NCI-H1930 (cell line): Measurements from ENCODE around the gene FIG4.
"Not testable (repeated sequence)": the region's sequence is repeated elsewhere in the genome, so short reads cannot be mapped to it uniquely, and the experiment has no call there.

Experiments used
- DNase-seq, 2 experiments: peaks; one replicate each; lab custom pipeline; 2025; lab: John Stamatoyannopoulos, UW

FIG4 gene

DNA sequence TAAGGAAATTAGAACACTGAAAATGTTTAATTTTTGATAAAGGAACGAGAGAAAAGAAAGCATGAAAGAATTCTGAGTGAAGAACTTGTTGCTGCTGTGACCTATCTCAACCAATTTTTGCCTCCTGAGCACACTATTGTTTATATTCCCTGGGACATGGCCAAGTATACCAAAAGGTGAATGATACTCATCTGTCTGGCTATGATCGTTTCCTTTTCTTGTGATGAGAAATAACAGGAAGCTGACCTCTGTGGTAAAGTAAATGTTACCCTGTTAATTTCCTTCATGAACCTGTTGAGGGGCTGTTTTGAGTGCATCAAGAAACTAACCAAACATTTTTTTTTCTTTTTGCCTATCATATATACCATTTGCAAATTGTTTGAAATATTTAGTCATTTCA lies 69.1 kb downstream of the FIG4 start:
- DNase-seq = no peak

DNA sequence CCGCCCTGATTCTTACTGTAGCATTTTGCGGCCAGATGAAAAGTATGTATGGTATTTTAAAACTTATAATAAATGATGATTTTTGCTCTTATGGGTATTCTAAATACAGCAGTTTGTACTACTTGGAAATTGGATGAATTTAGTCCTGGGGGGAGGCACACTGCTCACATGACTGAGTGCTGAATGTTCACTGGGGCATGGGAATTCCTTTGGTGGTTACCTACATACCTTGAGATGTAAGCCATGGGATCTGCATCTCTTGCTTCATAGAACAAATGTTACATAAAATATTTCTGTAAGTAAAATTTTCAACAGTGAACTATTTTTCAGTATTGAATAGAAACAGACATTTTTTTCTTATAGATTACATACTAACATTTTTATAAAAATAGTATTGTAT lies 71.1 kb downstream of the FIG4 start:
- DNase-seq = no peak

DNA sequence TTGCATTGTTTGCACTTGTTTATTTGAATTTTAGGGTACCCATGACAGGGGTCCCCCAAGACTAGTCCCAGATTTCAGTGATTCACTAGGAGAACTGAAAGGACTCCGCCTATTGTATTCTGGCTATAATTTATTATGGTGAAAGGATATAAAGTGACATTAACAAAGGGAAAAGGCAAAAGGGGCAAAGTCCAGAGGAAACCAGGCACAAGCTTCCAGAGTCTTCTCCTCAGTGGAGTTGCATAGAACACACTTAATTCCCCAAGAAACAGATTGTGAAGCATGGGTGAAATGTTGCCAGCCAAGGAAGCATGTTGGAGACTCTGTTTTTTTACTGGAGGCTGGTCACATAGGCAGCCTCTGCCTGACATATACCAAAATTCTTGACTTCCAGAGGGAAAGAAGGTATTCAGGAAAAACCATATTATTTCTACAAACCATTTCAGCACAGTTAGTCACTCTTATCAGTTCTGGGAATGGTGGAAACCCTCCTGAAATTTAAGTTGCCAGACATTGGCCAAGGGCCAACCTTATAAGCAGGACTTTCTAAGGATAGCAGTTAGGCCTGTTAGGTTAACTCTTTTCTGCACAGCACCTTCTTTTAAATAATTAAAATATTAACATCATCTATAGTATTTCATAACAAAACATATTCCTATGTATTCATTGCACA lies 71.8 kb downstream of the FIG4 start:
- DNase-seq = no peak

DNA sequence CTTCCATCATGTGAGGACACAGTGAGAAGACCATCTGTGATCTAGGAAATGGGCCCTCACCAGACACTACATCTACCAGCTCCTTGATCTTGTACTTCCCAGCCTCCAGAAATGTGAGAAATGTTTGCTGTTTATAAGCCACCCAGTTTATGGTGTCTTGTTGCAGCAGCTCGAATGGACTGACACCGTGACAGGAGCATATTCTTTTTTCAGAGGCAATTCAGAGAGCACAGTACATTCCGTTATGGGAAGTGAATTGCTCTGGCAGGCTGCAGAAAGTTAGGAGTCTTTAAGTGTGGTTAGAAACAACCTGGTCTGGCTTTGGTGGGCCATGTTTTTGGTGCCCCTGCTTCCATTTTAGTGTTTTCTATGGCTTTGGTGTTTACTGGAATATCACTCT lies 75.1 kb downstream of the FIG4 start:
- no peak for DNase-seq

DNA sequence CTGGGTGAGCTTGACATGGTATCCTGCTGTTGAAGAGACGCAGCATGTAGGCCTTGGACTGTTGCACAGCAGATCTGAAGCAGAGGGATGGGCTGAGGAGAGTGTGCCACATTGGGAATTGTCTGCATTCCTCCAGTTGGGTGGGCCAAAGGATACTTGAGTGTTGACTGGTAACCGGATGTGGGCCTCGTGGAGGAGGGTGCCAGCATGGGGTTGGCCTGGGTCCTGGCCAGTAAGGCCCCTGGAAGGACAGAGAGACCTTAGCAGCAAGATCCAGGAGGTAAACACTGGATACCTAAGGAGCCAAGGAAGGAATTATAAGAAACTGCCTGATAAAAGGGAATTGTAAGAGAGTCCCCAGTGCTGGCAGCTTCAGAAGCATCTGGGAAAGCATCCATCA lies 76.9 kb downstream of the FIG4 start:
- no peak for DNase-seq

DNA sequence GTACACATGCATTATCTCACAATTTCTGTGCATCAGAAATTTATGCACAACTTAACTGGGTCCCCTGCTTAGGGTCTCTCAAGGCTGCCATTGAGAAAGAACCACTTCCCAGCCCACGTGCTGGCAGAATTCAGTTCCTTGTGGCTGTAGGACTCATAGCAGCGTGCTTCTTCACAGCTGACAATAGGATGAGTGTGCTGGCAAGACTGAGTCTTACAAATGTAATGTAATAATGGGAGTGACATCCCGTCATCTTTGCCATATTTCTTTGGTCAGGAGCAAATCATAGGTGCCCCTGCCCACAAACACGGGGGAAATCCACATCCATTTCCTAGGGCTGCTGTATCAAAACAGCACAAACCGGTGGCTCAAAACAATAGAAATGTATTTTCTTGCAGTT lies 77.4 kb downstream of the FIG4 start:
- DNase-seq = no peak

DNA sequence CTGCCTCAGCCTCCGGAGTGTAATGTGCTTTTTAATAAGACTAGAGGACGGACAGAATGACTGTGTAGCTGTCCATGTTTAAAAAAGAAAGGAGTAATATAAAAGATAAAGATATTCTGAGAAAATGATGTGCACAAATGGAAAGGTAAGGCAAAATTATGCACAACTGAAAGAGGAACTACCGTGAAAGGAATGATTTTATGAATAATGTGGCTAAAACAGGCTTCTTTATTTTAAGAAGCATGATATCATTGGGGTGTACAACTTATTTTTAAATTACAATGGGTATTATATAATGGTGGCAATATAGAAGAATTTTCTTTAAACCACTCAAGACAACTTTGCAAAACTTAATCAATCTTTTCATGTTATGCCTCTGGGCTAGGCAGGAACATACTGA lies 78.1 kb downstream of the FIG4 start:
- no peak for DNase-seq

DNA sequence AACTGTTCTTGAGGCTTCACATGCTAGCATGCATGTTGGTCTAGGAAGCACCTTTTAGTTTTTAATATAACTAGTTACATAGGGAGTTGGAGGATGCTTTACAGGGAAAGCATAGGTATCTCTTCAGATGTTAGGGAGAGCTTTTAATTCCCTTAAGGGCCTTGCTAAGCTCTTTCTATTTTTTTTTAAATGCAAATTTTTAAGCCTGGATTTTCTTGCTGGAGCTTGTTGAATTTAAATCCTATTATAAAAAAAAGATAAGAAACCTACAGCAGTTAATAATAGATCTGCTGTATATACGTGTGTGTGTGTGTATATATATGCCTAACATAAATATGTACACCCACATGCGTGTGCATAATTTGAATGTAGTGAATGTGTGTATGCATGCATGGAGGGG lies 79.0 kb downstream of the FIG4 start:
- no peak for DNase-seq

DNA sequence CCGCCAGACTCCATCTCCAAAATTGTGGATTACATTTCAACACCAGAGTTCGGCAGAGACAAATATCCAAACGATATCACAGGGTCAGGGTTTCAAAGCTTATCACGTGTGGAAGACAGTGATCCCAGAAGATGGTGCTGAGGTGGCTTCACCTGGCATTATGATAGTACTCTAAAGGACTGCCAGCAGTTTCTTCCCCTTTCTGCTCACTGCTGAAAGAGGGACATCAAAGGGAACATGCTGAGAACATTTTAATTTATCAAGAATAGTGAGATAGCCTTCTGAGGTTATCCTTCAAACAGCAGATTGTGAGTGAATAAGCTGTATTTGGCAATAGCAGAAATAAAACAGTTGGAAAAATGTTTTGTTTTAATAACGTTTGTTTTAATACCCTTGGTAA lies 79.7 kb downstream of the FIG4 start:
- DNase-seq = no peak

DNA sequence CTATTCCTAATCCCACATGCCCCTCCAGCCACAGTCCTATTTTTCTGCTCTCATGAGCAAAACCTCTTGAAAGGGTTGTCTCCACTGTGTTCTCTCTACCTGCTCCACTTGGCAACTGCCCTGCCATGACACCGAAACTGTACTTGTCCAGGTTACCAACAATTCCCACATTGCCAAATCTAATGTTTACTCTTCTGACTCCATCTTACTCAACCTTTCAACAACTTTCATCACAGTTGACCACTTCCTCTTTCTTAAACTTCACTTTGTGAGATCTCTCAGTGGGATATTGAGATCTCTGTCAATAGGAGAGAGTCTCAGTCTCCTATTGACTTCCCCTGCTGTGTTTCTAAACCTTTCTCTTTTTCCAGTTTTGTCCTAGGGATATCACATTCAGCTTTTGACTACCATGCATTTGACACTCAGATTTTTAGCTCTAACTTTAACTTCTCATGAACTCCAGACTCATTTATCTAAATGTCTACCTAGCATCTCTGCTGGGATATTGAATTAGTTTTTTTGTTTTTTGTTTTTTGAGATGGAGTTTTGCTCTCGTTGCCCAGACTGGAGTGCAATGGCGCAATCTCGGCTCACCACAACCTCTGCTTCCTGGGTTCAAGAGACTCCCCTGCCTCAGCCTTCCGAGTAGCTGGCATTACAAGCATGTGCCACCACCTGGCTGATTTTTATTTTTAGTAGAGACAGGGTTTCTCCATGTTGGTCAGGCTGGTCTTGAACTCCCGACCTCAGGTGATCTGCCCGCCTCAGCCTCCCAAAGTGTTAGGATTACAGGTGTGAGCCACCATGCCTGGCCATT lies 81.1 kb downstream of the FIG4 start:
- not testable (repeated sequence) for DNase-seq

DNA sequence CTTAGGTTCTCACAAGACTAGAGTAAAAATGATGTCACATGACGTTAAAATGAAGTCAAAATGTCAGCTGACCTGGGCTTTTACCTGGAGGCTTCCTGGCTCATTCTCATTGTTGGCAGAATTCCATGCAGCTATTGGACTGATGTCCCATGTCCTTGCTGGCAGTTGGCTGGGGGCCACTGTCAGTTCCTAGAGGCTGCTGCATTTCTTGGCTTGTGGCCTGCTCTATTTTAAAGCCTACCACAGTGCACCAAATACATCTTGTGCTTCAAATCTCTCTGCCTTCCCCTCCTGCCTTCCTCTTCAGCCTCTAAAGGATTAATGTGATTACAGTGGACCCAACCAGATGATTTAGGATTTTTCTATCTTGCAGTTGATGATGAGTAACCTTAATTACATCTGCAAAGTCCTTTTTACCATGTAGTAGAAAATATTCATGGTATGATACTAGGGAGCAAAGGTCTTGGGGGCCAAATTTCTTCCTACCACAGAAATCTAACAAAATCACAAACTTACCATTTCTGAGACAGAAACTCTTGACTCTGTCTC lies 81.9 kb downstream of the FIG4 start:
- no peak for DNase-seq

DNA sequence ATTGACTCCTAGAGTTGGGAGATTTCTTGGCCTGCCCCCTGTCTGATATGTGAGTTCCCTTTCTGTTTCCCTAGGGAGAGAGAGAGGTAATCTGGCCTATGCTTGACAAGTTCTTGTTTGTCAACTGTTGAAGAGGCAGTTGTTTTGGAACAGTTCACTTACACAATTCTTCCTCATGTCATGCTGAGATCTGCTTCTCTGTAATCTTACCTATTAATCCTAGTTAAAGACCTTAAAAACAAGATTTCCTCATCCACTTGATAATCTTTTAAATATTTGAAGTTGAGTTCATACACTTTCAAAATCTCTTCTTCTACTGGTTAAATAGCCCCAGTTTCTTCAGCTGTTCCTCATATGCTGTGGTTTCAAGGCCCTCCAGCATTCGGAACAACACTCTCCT lies 89.9 kb downstream of the FIG4 start:
- no peak for DNase-seq

DNA sequence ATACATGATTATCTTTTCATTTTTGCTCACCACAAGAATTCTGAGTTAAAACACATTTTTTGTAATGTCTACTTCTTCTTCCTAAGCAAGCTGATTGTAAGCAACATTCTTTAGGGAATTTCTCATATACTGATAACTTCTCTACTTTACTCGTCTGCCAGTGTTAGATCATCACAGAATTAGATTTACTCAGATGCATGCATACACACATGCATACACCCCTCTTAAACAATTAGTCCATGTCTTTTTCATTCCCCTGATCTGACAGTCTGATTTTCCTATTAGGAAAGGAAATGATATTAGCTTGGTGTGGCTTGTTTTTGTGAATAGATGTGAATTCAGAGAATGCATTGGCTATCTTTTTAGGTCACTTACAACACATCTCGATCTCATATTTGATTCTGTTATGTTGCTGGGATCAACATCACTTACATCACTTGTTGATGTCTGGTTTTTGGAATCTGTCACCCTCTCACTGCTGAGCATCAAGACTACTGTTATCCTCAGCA lies 91.4 kb downstream of the FIG4 start:
- DNase-seq = no peak

DNA sequence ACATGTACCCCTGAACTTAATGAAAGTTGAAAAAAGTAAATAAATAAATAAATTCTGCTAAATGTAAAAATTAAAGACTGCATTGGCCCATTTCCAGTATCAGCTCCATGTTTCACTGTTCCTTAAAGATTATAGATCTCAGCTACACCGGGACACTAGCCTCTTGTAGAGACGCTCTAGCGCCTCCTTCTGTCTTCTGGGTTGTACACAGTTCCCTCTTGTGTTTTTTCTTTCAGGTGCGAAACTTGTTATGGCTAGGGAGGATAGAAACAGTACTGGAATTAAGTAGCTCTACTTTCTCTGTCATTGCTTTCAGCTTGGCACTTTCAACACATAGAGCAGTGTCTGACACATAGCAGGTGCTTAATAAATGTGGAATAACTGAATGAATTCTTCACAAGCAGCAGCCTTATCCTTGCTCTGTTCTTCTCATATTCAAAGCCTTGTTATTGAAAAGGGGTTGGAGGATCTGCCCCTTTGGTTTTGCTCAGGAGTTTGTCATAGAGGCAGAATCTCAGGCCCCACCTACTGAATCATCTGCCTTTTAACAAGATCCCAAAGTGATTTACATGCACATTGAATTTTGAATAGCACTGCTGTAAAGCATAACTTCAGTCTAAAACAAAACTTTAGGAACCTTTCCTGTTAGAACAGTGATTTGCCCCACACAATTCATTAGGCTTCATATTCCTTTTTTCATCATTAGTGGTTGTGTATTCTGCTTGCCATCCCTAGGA lies 92.3 kb downstream of the FIG4 start:
- no peak for DNase-seq

DNA sequence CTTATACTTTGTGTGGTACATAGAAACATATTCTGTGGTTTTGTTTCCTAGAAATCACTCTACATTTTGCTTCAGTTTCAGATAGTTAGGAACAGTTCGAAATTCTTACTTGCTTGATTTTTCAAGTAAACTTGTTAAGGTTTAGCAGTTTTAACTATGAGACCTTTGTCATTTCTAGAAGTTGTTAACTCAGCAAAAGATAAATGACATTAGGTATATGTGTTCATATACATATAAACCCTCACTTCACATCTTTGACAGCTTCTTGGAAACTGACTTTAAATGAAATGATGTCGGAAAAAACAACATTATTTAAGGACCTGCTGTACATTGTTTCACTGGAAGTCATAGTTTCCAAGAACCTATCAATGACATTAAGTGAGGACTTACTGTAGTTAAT lies 96.2 kb downstream of the FIG4 start:
- DNase-seq = no peak

DNA sequence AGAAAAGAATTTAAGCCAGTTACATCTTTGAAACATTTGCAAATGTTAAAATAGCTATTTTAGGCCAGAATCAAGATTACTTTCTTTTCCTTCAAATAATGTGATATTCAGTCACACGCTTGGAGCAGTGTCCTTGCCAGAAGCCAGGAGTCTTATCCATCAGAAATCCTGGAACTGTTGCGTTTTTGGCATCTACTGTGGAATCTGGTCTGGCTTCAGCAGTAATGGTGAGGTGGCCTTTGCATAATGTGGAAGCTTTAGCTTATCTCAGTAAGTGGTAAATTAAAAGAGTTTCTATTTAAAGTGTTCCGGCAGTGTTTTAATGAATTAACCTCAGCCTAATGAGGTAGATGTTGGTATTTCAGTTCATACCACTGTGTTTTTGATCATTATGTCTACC lies 97.6 kb downstream of the FIG4 start:
- no peak for DNase-seq

DNA sequence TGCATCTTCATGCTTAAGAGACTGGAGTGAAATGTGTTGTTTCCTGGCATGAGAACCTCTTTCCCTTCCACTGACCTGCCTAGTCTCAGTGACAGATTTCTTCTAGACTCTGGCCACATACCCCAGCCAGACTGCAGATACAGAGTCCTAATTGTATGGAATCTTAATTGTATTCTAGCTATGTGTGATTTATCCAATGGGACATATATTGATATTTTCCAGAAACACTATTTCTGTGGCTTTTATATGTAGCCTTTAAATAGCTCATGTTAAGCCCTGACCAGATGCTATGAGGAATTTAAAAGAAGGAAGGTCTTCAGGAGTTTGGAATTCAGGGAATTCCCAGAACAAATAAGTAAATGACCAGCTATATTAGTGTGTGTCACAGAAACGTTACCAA lies 99.0 kb downstream of the FIG4 start:
- no peak for DNase-seq

DNA sequence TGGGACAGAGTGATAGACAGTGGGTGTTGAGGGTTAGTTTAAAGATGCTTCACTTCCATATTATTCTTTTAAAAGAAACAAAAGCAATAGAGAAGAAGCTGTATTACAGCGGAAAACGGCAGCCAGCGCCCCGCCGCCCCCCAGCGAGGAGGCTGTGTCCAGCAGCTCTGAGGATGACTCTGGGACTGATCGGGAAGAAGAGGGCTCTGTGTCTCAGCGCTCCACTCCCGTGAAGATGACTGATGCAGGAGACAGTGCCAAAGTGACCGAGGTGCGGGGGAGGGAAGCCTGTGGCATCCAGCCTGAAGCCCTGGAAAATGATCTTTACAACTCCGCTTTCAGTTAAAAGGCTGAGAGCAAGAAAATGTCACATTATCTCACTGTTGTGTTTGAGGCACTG lies 100.2 kb downstream of the FIG4 start:
- no peak for DNase-seq

DNA sequence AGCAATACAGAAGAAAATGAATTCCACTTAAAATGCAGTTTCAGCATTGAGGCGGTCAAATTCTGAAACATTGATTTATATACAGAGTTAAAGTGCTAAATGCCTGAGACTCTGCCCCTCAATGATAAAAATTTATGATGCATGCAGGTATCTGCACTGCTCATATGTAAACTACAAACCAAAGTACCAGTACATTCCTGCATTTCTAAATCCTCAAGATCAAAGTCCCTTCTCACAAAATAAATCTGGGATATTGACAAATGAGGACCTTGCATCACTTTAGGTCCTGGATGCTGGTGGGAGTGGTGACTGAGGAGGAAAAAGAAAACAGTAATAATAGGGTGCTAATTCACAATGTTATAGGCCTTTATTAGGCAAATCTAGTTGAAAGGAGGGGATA lies 101.9 kb downstream of the FIG4 start:
- no peak for DNase-seq

DNA sequence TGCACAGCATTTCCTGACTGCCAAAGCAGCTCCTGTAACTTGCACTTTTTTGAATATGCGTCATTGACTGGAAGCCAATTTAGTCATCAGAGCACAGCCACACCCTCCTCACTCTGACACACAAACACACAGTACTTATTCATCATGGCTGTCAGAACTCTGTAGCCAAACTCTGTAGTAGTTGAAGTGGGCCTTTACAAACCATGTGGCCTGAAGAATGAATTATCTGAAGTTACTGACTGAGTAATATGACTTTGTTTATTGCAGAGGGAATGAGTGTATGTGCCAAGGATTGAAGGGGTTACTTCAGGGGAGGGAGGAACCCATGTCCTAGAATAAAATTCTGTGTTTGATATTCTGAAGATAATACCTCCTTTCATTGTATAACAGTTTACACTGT lies 102.7 kb downstream of the FIG4 start:
- DNase-seq = no peak

DNA sequence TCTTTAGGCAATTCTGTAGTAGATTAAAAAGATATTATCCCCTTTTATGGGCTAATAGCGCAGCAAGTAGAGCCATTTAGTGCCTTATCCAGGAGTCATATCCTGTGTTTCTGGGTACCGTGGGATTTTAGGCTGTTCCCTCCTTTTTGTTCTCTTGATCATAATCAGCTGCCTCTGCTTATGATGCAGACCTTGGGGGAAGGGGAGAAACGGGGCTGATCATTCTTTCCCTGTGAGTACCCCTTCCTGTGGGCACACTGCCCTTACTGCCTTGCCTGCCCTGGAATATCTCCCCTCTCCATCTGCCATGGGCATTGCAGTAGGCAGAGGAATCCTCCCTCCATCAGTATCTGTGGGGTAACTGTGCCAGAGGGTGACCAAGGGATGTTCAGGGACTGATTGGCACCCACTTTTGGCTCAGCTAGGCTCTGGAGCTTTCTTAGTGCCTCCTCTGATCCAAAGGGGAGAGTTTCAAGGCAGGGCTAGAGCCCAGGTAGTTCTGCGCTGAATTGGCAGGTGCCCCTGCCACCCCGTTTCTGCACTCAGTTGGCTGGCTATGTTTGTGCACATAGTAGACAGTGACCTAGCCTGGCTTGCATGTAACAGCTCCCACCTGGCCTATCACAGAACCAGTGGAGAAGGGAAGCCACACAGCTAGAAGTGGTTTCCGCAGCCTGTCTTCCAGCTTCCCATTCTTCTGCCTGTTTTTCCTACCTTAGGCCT lies 103.3 kb downstream of the FIG4 start:
- DNase-seq = no peak

DNA sequence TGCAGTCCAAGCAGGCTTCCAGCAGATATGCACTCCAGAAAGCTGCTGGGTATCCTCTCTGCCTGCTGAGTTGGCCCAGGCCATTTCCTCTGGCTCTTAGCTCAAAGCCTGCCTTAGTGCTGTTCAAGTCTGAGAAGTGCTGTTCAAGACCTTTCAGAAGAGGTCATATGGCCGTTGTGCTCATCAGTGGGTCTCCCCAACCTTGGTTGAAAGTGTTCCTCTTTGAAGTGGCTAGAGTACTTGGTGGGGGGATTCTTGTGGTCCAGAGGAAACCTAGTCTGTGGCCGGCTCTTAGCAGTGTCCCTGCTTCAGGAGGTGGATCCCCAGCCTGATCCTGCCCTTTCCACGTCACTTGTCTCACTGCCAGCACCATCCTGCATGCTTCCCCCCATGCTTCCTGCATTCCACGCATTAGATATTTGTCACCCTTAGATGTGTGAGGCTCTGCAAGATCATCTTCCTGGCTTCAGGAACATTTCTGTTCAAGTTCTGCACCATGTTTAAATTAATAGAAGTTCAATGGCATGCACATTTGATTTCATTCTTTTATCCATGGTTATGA lies 105.0 kb downstream of the FIG4 start:
- no peak for DNase-seq
